ENCODE results near the gene NR0B1.

Gene NR0B1, protein sequence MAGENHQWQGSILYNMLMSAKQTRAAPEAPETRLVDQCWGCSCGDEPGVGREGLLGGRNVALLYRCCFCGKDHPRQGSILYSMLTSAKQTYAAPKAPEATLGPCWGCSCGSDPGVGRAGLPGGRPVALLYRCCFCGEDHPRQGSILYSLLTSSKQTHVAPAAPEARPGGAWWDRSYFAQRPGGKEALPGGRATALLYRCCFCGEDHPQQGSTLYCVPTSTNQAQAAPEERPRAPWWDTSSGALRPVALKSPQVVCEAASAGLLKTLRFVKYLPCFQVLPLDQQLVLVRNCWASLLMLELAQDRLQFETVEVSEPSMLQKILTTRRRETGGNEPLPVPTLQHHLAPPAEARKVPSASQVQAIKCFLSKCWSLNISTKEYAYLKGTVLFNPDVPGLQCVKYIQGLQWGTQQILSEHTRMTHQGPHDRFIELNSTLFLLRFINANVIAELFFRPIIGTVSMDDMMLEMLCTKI

DNA sequence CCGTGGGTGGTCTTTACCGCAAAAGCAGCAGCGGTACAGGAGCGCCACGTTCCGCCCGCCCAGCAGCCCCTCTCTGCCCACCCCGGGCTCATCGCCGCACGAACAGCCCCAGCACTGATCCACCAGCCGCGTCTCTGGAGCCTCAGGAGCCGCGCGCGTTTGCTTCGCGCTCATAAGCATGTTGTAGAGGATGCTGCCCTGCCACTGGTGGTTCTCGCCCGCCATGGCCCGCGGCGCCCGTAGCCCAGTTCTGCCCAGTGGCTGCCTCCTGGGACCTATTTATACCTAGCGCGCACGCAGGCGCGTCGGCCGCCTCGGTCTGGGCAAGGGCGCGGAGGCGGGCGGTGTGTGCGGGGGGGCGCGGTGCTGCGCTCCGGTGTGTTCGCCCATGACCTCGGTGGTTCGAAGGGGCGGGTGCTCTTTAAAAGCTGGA lies at the start of gene NR0B1:
Gene NR0B1, minus strand, starts transcription at position 252 of the 433 bp plus-strand sequence. Its CDS starts 27 bp downstream, at position 225.
- no peak for DNase-seq

DNA sequence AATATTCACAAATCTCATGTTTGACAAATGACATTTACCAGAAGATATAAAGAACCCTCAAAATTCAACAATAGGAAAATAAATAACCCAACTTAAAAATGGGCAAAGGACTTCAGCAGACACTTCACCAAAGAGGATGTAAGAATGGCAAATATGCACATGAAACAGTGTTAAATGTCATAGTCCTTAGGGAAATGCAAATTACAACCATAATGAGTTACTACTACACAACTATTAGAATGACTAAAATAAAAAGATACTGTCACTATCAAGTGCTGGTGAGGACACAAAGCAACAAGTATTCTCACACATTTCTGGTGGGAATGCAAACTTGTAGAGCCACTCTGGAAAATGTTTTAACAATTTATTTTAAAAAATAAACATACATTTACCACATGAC lies 40.8 kb upstream of the NR0B1 start:
- no peak for DNase-seq

DNA sequence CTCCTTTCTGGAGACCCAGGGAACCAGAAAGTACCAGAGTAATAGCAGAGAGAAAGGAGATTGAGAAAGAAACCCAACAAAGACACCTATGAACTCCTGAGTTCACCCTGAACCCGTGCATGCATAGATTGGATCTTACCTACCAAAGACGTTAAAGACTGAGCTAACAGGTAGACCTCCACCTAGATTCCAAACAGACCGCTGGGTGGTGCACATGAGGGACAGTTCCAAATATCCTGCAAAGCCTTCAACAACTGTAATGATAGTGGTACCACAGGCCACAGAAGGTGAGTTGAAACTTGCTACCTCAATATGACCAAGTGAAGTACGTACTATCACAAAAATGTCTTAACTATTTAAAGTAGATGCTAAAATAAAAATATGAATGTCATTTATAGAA lies 34.0 kb upstream of the NR0B1 start:
- DNase-seq: no peak

DNA sequence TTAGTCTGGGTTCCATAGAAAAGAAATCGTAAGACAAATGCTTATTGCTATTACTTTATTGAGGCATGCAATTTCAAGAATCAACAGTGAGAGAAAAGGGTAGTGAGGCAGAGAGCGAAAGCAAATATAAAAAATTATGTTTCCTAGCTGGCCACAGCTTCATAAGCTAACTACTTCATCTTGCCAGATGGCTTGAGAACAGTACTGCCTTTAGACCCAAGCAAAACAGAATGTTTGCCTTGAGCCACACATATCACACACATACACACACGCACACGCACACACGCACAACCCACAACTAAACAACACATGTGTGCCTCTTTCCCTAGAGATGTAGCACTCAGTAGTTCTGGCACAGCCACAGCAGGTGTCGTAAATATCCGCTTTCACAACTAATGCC lies 31.6 kb upstream of the NR0B1 start:
- no peak for DNase-seq

DNA sequence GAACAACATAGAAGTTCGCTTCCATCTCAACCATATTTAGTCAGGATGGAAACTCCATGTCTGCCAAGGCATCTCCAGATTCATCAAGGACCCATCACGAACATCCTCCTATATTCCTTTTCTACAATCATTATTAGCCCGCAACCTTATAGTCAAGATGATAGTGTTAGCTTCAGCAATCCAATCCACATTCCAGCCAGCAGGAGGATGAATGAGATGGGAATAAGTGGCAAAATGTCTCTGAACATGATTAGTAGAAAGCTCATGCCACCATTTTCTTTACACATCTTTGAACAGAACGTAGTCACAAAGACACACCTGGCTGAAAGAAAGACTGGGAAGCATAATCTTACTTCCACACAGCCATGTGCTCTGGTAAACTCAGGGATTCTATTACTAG lies 18.6 kb upstream of the NR0B1 start:
- no peak for DNase-seq

DNA sequence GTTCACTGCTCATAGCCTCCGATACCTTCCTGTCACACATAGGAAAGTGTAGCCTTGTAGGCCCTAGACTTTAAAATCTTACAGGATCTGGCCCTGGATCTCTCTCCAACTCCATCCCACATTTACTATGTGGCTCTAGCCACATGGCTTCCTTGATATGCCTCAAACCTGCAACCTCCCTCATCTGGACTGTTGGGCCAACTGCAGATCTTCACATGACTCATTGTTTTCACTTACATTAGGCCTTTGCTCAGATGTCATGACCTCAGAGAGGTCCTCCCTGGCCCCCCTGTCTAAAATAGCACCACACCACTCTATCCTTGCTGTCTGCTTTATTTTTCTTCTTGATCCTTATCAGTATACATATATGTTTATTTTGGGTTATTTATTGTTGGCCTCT lies 8.1 kb upstream of the NR0B1 start:
- DNase-seq: no peak

DNA sequence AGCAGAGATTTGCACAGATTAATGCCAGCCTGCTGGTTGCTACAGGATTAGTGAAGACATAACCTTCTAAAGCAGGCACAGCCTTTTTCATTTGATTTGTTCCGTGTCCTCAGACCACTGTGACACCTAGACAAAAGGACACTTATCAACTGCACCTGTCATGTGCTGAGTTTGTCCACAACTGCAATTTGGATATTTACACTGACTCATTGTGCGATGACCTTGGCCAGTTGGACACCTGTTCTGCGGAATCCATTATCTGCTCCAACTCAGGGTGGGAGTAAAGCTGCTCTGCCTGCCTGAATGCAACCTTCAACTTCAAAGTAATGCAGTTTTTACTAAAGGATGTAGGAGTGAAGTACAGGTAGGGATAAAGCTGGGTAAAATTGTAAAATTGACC lies 4.1 kb upstream of the NR0B1 start:
- DNase-seq: no peak

DNA sequence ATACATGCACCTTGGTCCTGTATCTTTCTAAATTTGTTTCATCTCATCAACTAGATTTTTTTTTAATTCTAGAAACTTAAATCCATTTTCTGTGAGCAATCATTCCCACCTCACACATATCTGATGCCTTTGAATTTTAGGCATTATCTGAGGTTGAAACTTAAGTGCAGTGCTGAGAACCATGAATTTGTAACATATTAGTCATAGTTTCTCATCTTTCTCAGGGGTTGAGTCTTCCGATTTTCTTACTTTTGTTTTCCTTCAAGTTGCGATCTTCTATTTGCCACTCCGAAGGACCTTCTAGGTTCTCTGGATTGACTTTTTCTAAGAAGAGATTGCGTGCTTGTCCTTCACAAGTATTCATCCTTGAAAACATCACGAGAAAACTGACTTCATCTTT lies 3.7 kb upstream of the NR0B1 start:
- no peak for DNase-seq

DNA sequence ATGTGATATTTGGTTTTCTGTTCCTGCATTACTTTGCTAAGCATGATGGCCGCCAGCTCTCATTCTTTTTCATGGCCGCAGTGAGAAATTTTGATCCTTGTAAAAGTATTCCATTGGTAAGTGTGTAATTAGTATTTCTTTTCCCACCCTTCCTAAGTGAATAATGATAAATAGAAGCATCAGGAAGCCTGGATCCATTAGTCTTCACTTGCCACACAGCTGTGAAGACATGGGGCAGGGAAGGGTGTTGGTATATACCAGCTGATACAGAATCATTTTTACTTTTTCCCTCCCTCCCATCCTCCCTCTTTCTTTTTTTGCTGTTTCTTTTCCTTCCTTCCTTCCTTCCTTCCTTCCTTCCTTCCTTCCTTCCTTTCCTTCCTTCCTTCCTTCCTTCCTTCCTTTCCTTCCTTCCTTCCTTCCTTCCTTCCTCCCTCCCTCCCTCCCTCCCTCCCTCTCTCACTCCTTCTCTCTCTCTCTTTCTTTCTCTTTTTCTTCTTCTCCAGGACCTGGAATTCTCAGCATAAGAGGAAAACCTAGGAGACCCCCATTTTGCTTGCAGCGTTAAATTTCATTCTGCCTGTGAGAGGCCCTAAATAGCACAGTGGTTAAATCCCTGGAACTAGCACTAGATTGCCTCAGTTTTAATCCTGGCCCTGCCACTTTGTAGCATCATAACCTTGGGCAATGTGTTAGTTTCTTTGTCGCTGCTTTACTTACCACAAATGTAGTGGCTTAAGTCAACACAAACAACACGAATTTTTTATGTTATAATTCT lies 1.4 kb upstream of the NR0B1 start:
- no peak for DNase-seq

DNA sequence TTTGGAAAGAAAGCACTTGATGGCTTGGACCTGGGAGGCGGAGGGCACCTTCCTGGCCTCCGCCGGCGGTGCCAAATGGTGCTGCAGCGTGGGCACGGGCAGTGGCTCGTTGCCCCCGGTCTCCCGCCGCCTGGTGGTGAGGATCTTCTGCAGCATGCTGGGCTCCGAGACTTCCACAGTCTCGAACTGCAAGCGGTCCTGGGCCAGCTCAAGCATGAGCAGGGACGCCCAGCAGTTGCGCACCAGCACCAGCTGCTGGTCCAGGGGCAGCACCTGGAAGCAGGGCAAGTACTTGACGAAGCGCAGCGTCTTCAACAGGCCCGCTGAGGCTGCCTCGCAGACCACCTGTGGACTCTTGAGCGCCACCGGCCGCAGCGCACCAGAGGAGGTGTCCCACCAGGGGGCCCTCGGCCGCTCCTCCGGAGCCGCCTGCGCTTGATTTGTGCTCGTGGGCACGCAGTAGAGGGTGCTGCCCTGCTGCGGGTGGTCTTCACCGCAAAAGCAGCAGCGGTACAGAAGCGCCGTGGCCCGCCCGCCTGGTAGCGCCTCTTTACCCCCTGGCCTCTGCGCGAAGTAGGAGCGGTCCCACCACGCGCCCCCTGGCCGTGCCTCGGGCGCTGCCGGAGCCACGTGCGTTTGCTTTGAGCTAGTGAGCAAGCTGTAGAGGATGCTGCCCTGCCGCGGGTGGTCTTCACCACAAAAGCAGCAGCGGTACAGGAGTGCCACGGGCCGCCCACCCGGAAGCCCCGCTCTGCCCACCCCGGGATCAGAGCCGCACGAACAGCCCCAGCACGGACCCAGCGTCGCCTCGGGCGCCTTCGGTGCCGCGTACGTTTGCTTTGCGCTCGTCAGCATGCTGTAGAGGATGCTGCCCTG lies 689 bp downstream of the NR0B1 start:
- no peak for DNase-seq

DNA sequence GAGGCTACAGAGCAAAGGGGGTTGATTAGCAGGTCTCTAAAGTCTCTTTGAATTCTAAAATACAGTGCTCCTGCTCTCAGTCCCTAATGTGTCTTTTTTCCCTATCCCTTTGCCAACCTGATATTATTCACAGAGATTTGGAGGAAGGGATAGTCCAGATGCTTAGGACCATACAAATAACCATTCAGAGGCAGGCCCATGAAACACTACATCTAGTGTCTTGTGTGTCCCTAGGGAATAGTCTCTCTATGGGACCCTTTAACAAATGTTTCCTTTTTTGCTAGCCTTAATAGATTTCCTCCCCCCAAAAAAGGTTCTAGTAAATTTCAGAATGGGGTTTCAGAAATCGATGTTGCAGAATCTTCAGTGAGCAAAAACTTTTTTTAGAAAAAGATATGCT lies 1.7 kb downstream of the NR0B1 start:
- no peak for DNase-seq

DNA sequence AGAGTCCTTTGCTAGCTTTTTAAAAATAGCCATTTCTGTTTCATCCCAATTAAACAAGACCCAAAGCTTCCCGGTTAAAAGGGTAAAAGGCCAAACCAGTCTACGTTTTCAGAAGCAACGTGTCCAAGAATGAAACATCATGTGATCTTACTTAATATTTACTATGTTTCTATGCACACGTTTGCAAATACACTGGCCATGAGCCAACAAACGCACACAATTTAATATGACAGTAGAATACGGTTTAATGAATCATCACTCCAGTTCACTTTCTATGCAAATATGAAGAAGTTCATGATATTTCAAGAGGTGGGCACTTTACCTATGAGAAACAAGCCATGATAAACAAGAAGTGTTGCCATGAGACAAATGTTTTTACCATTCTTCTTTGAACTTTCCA lies 4.3 kb downstream of the NR0B1 start:
- DNase-seq: no peak

DNA sequence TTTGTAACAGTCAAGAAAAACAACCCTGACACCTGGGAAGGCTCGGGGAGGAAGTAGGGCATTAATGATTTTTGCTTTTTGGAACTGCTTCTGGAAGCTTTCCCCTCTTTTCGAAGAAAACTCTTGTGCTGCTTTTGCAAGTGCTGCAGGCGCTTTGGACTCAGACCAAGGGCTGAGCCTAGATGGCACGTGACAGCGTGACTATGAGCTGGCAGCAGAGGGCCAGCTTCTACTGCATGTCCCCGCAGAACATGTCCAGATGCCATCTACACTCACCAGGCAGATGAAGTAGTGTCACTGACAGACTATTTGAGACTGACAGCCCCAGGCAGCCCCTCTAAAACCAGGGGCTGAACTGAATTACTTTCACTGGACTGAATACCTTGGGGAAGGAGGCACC lies 6.2 kb downstream of the NR0B1 start:
- DNase-seq: peak; percentile 27

DNA sequence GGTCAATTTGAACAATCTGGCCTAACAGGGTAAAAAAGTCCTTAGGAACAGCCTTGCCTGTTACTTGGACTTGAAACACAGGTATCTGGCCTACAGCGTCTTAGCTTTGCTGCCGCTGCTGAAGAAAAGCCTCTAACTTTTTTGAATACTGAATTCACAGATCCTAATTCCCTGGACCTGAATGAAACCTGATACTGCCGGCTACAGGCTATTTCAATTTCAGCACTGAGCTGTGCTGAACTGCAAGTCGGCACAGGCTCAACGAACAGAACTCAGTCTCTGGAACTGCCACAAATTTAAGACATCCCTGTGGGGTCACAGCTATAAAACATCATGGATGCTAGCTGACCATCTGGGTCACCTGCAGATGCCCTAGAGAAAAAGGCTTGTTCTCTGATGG lies 7.2 kb downstream of the NR0B1 start:
- no peak for DNase-seq

DNA sequence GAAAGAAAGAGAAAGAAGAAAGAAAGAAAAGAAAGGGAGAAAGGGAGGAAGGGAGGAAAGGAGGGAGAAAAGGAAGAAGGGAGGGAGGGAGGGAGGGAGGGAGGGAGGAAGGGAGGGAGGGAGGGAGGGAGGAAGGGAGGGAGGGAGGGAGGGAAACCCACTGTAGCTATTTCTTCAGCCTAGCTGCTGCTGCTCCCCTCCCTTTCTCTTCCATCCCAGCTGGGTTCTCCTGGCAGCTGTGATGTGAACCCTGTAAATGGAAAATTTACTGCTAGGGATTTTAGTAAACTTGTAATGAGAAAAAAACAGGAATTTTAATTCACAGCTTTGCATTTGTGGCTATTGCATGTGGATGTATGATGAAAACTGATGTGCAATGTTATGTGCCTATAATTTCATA lies 8.0 kb downstream of the NR0B1 start:
- no peak for DNase-seq

DNA sequence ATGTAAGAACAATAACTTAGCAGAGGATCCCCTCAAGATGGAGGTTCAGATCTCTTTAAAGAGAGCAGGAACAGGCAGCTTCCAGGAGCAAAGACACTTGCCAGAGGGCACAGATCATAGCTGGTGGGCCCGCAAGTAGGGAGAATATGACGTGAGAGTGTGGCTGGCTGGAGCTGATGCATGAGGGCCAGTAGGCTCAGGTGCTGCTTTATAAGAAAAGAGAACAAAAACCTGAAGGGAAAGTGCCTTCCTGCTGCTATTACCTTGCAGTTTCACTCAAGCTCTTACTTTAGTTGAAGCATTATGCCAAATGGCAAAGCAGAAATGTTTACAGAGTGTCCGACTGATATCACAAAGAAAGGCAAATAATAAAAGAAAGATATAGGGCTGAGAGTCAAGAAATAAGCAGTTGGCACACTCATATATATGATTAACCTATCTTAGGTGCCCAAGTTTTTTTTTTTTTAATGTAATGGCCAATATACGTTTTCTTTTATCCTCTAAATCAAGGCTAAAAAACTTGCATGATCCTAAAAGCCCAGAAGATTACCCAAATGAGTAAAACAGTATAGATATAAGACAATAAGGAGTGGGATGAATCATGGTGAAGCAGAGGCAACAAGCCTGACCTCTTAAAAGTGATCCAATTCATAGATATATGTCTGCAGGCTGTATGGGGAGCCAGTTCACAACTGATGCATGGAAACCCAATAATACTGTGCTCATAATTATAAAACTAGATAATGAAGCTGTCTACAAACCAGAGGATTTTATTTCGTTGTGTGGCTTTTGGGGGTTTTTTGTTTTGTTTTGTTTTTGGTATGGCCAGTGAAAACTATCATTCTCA lies 12.6 kb downstream of the NR0B1 start:
- DNase-seq: no peak

DNA sequence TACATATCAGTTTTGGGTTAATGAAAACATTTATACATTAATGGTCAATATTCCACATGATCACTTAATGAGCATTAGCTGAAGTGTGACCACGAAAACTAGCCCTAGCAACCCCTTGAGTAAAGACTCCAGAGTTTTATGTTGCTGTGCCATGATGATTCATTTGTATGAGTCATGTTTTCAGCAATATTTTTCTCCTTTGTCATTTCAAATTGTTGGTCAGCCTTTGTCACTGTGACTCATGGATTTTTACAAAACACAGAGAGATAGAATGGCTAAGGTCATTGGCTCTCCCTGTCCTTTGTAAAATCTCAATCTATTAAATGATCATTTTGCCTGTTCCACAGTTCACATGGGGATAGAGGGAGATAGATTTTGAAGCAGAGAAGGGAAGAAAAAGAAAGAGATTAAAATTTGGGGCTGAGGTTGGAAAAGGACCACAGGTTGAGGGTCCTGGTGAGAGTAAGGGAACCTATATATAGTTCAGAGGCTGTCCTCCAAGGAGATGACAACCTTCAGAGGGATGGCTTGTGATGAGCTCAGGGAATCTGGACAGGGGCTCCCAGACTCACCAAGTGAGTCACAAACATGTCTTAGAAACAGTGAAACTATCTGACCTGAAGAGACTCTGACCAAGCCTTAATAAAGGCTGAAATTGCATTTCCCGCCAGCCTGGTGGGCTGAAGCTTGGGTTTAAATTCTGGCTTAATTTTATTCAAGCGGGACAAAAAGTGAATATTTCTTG lies 25.6 kb downstream of the NR0B1 start:
- no peak for DNase-seq

DNA sequence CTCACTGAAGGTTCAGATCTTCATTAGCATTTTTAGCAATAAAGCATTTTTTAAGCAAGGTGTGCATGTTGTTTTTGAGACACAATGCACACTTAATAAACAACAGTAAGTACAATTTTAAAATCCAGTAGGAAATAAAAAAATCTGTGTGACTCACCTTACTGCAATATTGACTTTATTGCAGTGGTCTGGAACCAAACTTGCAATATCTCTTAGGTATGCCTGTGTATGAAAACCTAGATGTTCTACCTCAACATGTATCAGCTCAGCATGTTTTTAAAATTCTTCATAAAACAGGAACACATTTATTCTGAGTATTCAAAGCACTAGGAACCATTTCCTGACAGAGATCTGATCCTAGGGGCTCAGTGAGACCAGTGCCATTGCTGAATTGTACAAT lies 26.7 kb downstream of the NR0B1 start:
- no peak for DNase-seq

DNA sequence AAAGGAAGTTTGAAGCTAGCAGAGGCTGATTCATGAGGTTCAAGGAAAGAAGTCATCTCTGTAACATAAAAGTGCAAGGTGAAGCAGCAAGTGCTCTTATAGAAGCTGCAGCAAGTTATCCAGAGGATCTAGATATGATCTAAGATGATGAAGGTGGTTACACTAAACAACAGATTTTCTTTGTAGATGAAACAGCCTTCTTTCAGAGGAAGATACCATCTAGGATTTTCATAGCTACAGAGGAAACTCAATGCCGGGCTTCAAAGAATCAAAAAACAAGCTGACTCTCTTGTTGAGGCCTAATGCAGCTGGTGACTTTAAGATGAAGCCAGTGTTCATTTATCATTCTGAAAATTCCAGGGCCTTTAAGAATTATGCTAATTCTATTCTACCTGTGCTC lies 28.8 kb downstream of the NR0B1 start:
- DNase-seq: no peak

DNA sequence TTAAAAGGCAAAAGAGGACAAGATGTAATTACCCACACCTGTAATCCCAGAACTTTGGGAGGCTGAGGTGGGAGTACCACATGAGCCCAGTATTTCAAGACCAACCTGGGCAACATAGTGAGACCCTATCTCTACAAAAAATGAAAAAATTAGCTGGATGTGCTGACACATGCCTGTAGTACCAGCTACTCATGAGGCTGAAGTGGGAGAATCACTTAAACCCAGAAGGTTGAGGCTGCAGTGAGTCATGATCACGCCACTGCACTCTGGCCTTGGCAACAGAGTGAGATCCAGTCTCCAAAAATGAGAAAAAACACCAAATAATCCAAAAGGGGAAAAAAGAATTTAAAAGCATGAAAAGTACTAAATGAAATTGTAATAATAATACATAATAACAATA lies 30.8 kb downstream of the NR0B1 start:
- DNase-seq: no peak

DNA sequence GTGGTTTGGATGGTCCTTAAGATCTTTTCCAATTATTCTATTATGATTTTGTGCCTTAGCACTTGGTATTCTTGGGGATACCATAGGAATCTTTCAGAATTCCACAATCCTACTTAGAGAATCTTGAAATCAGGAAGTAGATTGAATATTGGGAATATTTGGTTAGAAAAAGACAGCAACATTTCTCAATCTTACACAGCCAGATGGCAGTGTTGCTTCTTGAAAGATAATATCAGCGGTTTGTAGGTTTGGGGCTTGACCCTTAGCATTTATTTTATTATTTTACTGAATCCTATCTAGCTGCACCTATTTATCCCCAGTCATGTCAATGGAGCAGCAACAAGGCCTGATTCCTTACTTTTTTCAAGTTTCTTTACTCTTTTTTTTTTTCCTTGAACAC lies 33.7 kb downstream of the NR0B1 start:
- no peak for DNase-seq

DNA sequence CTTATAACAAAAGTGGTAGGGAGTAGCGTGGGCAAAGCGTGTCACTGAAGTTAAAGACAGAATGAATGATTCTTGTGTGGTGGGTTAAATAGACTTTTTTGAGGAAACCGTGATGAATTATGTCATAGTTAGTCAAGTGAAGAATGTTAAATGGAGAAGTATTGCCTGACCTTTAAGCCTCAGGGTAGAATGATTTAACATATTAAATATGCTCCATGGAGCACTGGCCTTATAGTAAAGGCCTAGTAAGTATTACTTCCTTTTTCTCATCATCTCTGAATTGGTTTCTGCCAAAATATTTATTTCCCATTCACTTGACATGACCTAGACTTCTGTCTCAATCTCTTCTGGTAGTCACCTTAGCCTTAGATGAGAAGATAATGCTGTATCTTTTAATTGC lies 38.6 kb downstream of the NR0B1 start:
- no peak for DNase-seq
